Peyer's patch (tissue), 4 donors: ENCODE measurements around the gene PRCD.

Experiments
- POLR2A ChIP-seq, 2 donors: fragments of 450-650 bp; IDR thresholded peaks; one replicate each; pipeline ENCODE4 v1.5.1; 2017; ENCODE audit warnings: antibody characterized with exemption in 2 of 2, mild to moderate bottlenecking in 2 of 2, moderate library complexity in 2 of 2
- TF ChIP-seq, protein P1 (sequence below), 6 experiments: fragments of 450-650 bp in 4 of 6; fragments of 200-600 bp in 2 of 6; sonication (generic) in 1 of 6; IDR thresholded peaks; one replicate each; pipeline ENCODE4 v1.5.1; 2017 to 2019; ENCODE audit warnings: antibody characterized with exemption in 6 of 6, mild to moderate bottlenecking in 3 of 6, moderate library complexity in 1 of 6

DNA sequence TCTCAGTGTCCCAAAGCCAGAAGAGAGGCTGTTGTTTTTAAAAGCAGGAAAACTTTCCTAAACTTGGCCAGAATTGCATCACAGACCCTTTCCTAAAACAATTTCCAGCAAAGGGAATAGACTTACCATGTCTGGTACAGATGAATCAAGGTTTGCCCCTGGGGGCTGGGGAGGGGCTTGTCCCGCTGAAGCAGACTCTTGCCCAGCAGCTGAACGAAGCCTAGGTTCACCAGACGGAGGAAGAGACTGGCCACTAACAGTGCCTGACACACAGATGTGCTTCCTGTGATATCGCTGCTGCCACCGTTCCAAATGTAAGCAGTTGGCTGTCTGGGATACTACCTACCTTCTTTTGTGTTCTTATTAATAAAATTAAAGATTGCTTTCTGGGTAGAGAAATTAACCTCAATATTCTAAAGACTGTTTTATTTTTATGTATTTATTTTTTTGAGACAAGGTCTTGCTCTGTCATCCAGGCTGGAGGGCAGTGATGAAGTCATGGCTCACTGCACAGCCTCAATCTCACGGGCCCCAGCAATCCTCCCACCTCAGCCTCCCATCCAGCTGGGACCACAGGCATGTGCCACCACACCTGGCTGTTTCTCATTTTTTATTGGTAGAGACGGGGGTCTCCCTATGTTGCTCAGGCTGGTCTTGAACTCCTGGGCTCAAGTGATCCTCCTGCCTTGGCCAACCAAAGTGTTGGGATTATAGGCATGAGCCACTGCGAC, 13.5 kb downstream of the PRCD start:
- TF ChIP-seq POLR2A (IDR thresholded peaks at IDR 0.05): no peak
- TF ChIP-seq, protein P1, sequence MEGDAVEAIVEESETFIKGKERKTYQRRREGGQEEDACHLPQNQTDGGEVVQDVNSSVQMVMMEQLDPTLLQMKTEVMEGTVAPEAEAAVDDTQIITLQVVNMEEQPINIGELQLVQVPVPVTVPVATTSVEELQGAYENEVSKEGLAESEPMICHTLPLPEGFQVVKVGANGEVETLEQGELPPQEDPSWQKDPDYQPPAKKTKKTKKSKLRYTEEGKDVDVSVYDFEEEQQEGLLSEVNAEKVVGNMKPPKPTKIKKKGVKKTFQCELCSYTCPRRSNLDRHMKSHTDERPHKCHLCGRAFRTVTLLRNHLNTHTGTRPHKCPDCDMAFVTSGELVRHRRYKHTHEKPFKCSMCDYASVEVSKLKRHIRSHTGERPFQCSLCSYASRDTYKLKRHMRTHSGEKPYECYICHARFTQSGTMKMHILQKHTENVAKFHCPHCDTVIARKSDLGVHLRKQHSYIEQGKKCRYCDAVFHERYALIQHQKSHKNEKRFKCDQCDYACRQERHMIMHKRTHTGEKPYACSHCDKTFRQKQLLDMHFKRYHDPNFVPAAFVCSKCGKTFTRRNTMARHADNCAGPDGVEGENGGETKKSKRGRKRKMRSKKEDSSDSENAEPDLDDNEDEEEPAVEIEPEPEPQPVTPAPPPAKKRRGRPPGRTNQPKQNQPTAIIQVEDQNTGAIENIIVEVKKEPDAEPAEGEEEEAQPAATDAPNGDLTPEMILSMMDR (IDR thresholded peaks at IDR 0.05): no peak
